ENCODE data around the gene RHEBL1. TPM values are rescaled to one million over a fixed set of nuclear protein-coding genes. Genes with fewer than 3 reads are reported as not detected.

The RHEBL1 gene
- total and polyA plus RNA-seq, 4 donors: 0.29 to 1.2 (median 0.36) TPM; not detected in 1

DNA sequence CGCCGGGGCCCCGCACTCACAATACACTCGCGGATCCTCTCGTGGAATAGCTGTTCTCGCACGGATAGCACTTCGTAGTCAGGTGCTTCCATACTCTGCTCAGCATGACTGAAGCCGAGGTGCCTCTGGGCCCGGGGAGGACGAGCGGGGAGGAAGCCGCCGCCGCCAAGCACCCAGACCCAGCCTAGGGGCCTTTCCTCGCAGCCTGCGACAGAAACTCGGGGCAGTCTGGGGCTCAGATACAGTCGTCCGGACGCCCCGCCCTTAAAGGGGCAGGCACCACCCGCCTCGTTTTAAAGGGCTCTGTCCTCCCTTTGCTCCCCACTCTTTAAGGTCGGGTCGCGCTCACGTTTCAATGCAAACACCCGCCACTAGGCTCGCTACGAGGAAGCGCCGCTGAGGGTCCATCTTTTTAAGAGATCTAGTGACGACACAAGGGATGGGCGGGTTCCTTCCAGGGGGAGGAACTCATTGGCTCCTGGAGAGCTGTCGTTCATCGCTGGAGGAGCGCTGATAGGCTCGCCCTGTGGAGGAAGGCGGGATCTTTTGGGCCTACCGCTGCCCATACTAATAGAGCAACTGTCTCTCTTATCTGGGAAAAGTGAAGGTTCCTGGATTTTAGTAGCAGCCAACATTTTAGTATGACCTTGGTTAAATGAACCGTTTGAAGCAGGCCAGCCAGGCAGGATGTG lies 40.8 kb upstream of the RHEBL1 start, which contains the start of gene LMBR1L:
TSS of gene LMBR1L (minus strand) at position 384 of the 692 bp plus-strand sequence. CDS start at position 92, 292 bp downstream.
- TF ChIP-seq NR2F2 (IDR thresholded peaks at IDR 0.05) (no peak), FOXA1 (IDR thresholded peaks at IDR 0.05) (no peak), RXRA (IDR thresholded peaks at IDR 0.05) (peak; percentile 74 to 83), TAF1 (conservative IDR thresholded peaks at IDR 0.05) (peak; percentile 4), SP1 (IDR thresholded peaks at IDR 0.05) (peak; percentile 92), JUND (IDR thresholded peaks at IDR 0.05) (peak in 1 of 2 donors; percentile 54), EGR1 (IDR thresholded peaks at IDR 0.05; ENCODE audit: low read depth in 2 of 2) (no peak), FOXA2 (IDR thresholded peaks at IDR 0.05) (no peak), HNF4G (IDR thresholded peaks at IDR 0.05) (no peak), MAX (IDR thresholded peaks at IDR 0.05) (peak; percentile 87), RAD21 (IDR thresholded peaks at IDR 0.05) (peak; percentile 44 to 56), GABPA (IDR thresholded peaks at IDR 0.05 in 1 of 2, conservative IDR thresholded peaks at IDR 0.05 in 1 of 2) (no peak), YY1 (IDR thresholded peaks at IDR 0.05) (peak; percentile 97), ZBTB33 (IDR thresholded peaks at IDR 0.05) (no peak), ATF3 (IDR thresholded peaks at IDR 0.05) (peak; percentile 40), HNF4A (conservative IDR thresholded peaks at IDR 0.05) (peak; percentile 46 to 72)
- TF ChIP-seq, protein P1, sequence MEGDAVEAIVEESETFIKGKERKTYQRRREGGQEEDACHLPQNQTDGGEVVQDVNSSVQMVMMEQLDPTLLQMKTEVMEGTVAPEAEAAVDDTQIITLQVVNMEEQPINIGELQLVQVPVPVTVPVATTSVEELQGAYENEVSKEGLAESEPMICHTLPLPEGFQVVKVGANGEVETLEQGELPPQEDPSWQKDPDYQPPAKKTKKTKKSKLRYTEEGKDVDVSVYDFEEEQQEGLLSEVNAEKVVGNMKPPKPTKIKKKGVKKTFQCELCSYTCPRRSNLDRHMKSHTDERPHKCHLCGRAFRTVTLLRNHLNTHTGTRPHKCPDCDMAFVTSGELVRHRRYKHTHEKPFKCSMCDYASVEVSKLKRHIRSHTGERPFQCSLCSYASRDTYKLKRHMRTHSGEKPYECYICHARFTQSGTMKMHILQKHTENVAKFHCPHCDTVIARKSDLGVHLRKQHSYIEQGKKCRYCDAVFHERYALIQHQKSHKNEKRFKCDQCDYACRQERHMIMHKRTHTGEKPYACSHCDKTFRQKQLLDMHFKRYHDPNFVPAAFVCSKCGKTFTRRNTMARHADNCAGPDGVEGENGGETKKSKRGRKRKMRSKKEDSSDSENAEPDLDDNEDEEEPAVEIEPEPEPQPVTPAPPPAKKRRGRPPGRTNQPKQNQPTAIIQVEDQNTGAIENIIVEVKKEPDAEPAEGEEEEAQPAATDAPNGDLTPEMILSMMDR (IDR thresholded peaks at IDR 0.05; ENCODE audit: low read depth, low read length, missing input control): peak; percentile 57
- TF ChIP-seq, protein P2, sequence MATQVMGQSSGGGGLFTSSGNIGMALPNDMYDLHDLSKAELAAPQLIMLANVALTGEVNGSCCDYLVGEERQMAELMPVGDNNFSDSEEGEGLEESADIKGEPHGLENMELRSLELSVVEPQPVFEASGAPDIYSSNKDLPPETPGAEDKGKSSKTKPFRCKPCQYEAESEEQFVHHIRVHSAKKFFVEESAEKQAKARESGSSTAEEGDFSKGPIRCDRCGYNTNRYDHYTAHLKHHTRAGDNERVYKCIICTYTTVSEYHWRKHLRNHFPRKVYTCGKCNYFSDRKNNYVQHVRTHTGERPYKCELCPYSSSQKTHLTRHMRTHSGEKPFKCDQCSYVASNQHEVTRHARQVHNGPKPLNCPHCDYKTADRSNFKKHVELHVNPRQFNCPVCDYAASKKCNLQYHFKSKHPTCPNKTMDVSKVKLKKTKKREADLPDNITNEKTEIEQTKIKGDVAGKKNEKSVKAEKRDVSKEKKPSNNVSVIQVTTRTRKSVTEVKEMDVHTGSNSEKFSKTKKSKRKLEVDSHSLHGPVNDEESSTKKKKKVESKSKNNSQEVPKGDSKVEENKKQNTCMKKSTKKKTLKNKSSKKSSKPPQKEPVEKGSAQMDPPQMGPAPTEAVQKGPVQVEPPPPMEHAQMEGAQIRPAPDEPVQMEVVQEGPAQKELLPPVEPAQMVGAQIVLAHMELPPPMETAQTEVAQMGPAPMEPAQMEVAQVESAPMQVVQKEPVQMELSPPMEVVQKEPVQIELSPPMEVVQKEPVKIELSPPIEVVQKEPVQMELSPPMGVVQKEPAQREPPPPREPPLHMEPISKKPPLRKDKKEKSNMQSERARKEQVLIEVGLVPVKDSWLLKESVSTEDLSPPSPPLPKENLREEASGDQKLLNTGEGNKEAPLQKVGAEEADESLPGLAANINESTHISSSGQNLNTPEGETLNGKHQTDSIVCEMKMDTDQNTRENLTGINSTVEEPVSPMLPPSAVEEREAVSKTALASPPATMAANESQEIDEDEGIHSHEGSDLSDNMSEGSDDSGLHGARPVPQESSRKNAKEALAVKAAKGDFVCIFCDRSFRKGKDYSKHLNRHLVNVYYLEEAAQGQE (IDR thresholded peaks at IDR 0.05): peak; percentile 91
- Histone ChIP-seq H3K9ac (ENCODE audit: low read depth in 1 of 2, low read length in 2 of 2) (peak within 1 kb of the TSS; percentile 36 to 81), H3K4me1 (ENCODE audit: control insufficient read depth in 4 of 4, insufficient read depth in 4 of 4, low read length in 3 of 4) (peaks cover 5 to 22% (median 14%) of the 10 kb centered on the region in 4 donors), H3K36me3 (ENCODE audit: control insufficient read depth in 4 of 4, insufficient read depth in 3 of 4, low read depth in 1 of 4, low read length in 3 of 4) (peaks cover 0 to 4% (median under 1%) of the 10 kb centered on the region in 4 donors), H3K4me3 (ENCODE audit: low read depth in 1 of 3, low read length in 3 of 3) (peak within 1 kb of the TSS; percentile 80 to 93 (median 90)), H3K27ac (ENCODE audit: low read depth in 1 of 2, low read length in 2 of 2) (peak within 1 kb of the TSS; percentile 95 to 96), H3K27me3 (ENCODE audit: control insufficient read depth in 4 of 4, insufficient read depth in 4 of 4, low read length in 3 of 4) (no peaks in the 10 kb centered on the region), H3K9me3 (ENCODE audit: control insufficient read depth in 4 of 4, low read length in 3 of 4) (no peaks in the 10 kb centered on the region)
- under 1% methylated on average over 43 of the region's 43 CpGs for WGBS
- DNase-seq (ENCODE audit: low spot score): peak; percentile 95
